ENCODE measurements around the gene TLK2. TPM values are rescaled to one million over a fixed set of nuclear protein-coding genes. Genes with fewer than 3 reads are reported as not detected.

The TLK2 gene
- polyA plus RNA-seq, 1 donor (not counting 4 experiments of a cell fraction or from before 2014, with no cell fraction given): 33.4 TPM

- no peaks in the 10 kb centered on the region for H4K20me1 ChIP-seq (ENCODE audit: control insufficient read depth, extremely low read depth, insufficient read depth, low read length)
Measured at GRCh38 chr17:62657690-62658089, 179.1 kb downstream of the TLK2 start.

GRCh38 chr17:62658136-62658920 is 179.7 kb downstream of the TLK2 start:
- no peak overlapping the region for H2AFZ ChIP-seq (ENCODE audit: control insufficient read depth, low read length)
- no peak for TF ChIP-seq CTCF (optimal IDR thresholded peaks at IDR 0.05 in 1 of 3, IDR thresholded peaks at IDR 0.05 in 1 of 3, conservative IDR thresholded peaks at IDR 0.05 in 1 of 3; ENCODE audit: extremely low read depth in 1 of 3, insufficient read depth in 2 of 3, low read length in 3 of 3)
- no peak for TF ChIP-seq EZH2 (IDR thresholded peaks at IDR 0.05; ENCODE audit: low read length)
- H3K4me1 ChIP-seq (ENCODE audit: control insufficient read depth, extremely low read depth, insufficient read depth, low read length): no peaks in the 10 kb centered on the region
- DNase-seq (ENCODE audit: low read depth, low spot score): no peak
- H3K9me1 ChIP-seq (ENCODE audit: control insufficient read depth, extremely low read depth, insufficient read depth, low read length): no peaks in the 10 kb centered on the region
- FAIRE-seq: no peak
- H3K4me2 ChIP-seq (ENCODE audit: control insufficient read depth, extremely low read depth, insufficient read depth, low read depth, low read length): no peak overlapping the region
- dilution Hi-C loops (cut with MboI; ENCODE audit: extremely low pct_ligation_motif_present, low sequenced_read_pairs): no loop called here
- peaks cover 0 to 2% of the 10 kb centered on the region in 2 experiments for H3K36me3 ChIP-seq (ENCODE audit: control insufficient read depth in 2 of 2, extremely low read depth in 1 of 2, insufficient read depth in 2 of 2, low read length in 2 of 2)
- no peak overlapping the region for H3K9ac ChIP-seq (ENCODE audit: control insufficient read depth, extremely low read depth, insufficient read depth, low read length)
- H3K9me3 ChIP-seq (ENCODE audit: control insufficient read depth, low read depth, low read length): no peaks in the 10 kb centered on the region
- no peaks in the 10 kb centered on the region for H4K20me1 ChIP-seq (ENCODE audit: control insufficient read depth, extremely low read depth, insufficient read depth, low read length)
- no peak overlapping the region for H3K27ac ChIP-seq (ENCODE audit: control insufficient read depth, insufficient read depth, low read length)
- H3K27me3 ChIP-seq (ENCODE audit: control insufficient read depth, extremely low read depth, insufficient read depth, low read length): no peaks in the 10 kb centered on the region
- no peaks in the 10 kb centered on the region for H3K79me2 ChIP-seq (ENCODE audit: control insufficient read depth, insufficient read depth, low read length)
- no peak overlapping the region for H3K4me3 ChIP-seq (ENCODE audit: control insufficient read depth in 2 of 3, extremely low read depth in 1 of 3, insufficient read depth in 2 of 3, low read depth in 1 of 3, low read length in 3 of 3)

More at GRCh38 chr17:62657690-62658089, 179.1 kb downstream of the TLK2 start:
- no peaks in the 10 kb centered on the region for H3K9me3 ChIP-seq (ENCODE audit: control insufficient read depth, low read depth, low read length)
- H3K9me1 ChIP-seq (ENCODE audit: control insufficient read depth, extremely low read depth, insufficient read depth, low read length): no peaks in the 10 kb centered on the region
- H3K79me2 ChIP-seq (ENCODE audit: control insufficient read depth, insufficient read depth, low read length): no peaks in the 10 kb centered on the region
- H3K4me2 ChIP-seq (ENCODE audit: control insufficient read depth, extremely low read depth, insufficient read depth, low read depth, low read length): no peak overlapping the region
- H3K4me1 ChIP-seq (ENCODE audit: control insufficient read depth, extremely low read depth, insufficient read depth, low read length): no peaks in the 10 kb centered on the region
- H2AFZ ChIP-seq (ENCODE audit: control insufficient read depth, low read length): no peak overlapping the region
- H3K4me3 ChIP-seq (ENCODE audit: control insufficient read depth in 2 of 3, extremely low read depth in 1 of 3, insufficient read depth in 2 of 3, low read depth in 1 of 3, low read length in 3 of 3): no peak overlapping the region
- peaks cover 0 to 2% of the 10 kb centered on the region in 2 experiments for H3K36me3 ChIP-seq (ENCODE audit: control insufficient read depth in 2 of 2, extremely low read depth in 1 of 2, insufficient read depth in 2 of 2, low read length in 2 of 2)
- no peak for FAIRE-seq
- H3K27ac ChIP-seq (ENCODE audit: control insufficient read depth, insufficient read depth, low read length): no peak overlapping the region
- no peaks in the 10 kb centered on the region for H3K27me3 ChIP-seq (ENCODE audit: control insufficient read depth, extremely low read depth, insufficient read depth, low read length)
- TF ChIP-seq EZH2 (IDR thresholded peaks at IDR 0.05; ENCODE audit: low read length) (no peak), CTCF (optimal IDR thresholded peaks at IDR 0.05 in 1 of 3, IDR thresholded peaks at IDR 0.05 in 1 of 3, conservative IDR thresholded peaks at IDR 0.05 in 1 of 3; ENCODE audit: extremely low read depth in 1 of 3, insufficient read depth in 2 of 3, low read length in 3 of 3) (no peak)
- dilution Hi-C loops (cut with MboI; ENCODE audit: extremely low pct_ligation_motif_present, low sequenced_read_pairs): no loop called here
- no peak overlapping the region for H3K9ac ChIP-seq (ENCODE audit: control insufficient read depth, extremely low read depth, insufficient read depth, low read length)
- DNase-seq (ENCODE audit: low read depth, low spot score): no peak

Measured in keratinocyte (primary cell).